GM18517 (cell line): ENCODE data around the gene HELQ.
"Not testable (repeated sequence)": the region's sequence is repeated elsewhere in the genome, so short reads cannot be mapped to it uniquely, and the experiment has no call there.

Source experiments
- ATAC-seq: cut with Tn5 transposase; IDR thresholded peaks from one replicate; pipeline ENCODE4 v1.9.1; 2021; ENCODE audit warnings: mild to moderate bottlenecking, moderate library complexity; ENCODE audit not compliant: unreplicated experiment

Gene HELQ

GRCh38 chr4:83436680-83437079, 18.9 kb downstream of the HELQ start:
- no peak for ATAC-seq

- ATAC-seq = no peak
Observed at GRCh38 chr4:83431200-83431599, 24.4 kb downstream of the HELQ start.

GRCh38 chr4:83418211-83418610, 37.4 kb downstream of the HELQ start:
- no peak for ATAC-seq

DNA sequence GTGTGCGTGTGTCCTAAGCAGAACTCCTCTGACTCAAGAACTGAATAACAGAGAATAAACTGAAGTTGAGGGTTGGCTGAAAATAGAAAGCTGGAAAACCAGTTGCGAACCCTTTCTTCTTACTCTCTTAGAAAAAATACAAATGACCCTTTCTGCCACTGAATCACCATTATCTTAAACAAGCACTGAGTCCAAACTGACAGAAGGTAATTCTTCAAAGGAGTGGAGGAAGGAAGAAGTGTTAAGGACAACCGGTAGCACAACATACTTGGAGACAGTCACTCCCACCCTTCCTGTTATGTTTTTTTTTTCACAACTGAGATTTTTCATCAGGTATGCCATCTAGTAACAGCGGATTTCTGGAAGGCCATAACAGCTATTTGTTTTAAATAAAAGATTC, 38.1 kb downstream of the HELQ start:
- no peak for ATAC-seq

- no peak for ATAC-seq
Observed at GRCh38 chr4:83413676-83414075, 41.9 kb downstream of the HELQ start.

DNA sequence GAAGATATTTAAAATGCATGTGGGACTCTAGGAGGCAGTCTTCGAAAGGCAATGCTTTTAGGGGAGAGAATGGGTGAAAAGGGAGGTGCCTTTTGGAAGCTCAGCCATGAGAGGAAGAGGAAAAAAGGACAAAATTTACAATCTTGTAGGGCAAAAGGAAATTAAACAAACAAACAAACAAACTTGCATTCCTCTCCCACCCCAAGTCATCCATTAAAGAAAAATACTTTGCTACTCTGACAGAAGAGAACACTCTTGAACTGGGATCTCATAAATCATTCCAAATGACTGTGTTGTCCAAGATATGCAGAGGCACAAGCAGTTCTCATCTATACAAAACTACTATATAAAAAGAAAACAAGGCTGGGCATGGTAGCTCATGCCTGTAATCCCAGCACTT, 46.7 kb downstream of the HELQ start:
- ATAC-seq = no peak

GRCh38 chr4:83405844-83406816, 49.5 kb downstream of the HELQ start:
- no peak for ATAC-seq

DNA sequence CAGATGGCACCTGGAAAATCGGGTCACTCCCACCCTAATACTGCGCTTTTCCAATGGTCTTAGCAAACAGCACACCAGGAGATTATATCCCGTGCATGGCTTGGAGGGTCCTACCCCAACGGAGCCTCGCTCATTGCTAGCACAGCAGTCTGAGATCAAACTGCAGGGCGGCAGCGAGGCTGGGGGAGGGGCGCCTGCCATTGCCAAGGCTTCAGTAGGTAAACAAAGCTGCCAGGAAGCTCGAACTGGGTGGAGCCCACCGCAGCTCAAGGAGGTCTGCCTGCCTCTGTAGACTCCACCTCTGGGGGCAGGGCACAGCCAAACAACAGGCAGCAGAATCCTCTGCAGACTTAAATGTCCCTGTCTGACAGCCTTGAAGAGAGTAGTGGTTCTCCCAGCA, 57.5 kb downstream of the HELQ start:
- not testable (repeated sequence) for ATAC-seq

- no peak for ATAC-seq
Observed at GRCh38 chr4:83393908-83394307, 61.7 kb downstream of the HELQ start.

DNA sequence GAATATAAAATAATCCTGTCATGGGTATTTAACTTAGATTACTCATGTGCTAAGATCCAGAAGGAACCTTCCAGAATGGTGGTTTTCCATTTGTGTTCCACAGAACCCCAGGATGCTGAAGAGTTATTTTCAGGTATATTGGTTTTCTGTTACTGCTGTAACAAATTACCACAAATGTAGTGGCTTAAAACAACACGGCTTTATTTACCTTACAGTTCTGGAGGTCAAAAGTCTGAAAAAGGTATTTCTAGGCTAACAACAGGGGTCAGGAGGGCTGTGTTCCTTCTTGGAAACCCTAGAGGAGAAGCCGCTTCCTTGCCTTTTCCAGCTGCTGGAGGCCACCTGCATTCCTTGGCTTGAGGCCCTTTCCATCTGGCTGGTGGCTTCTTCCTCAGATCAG, 63.1 kb downstream of the HELQ start:
- no peak for ATAC-seq

GRCh38 chr4:83390944-83391343, 64.7 kb downstream of the HELQ start:
- ATAC-seq = no peak

GRCh38 chr4:83389756-83390505, 65.7 kb downstream of the HELQ start:
- ATAC-seq = no peak

GRCh38 chr4:83389037-83389720, 66.4 kb downstream of the HELQ start:
- ATAC-seq = no peak

- ATAC-seq = no peak
Observed at GRCh38 chr4:83388313-83388676, 67.3 kb downstream of the HELQ start.

DNA sequence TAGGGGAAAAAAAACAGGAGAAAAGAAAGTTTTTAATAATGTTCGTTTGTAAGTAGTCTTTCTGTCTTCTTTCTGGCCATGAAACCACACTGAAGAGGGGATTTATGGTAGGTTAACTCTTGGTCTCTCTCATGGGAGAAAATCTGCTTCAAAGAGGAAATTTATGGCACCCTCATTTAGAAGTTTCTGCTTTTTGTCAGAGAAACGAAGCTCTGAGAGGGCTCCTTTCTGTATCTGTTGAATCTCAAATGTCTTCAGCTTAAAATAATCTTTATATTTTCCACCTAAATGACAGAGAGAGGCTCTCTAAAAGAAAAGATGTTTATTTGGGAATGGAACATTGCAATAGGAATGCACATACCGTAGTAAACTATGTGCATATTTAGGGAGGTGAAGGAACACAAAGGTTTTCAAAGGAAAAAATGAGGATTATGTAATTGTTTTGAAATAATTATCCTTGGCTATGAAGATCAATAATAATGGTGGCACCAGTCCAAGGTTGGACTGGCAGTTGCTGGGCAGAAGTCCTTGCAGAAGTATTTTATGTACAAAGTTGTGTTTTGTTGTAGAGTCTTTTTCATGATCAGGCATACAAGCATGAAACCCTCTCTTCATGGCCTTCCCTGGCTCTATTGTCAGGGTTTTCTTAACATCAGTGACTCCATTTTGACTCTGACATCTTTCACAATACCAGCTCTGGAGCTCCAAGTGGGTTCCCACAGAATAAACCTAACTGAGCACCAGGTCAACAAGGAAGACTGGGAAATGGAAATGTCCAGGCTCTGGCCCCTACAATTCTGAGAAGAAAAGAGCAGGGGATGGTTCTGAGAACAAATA, 67.9 kb downstream of the HELQ start:
- ATAC-seq = no peak

DNA sequence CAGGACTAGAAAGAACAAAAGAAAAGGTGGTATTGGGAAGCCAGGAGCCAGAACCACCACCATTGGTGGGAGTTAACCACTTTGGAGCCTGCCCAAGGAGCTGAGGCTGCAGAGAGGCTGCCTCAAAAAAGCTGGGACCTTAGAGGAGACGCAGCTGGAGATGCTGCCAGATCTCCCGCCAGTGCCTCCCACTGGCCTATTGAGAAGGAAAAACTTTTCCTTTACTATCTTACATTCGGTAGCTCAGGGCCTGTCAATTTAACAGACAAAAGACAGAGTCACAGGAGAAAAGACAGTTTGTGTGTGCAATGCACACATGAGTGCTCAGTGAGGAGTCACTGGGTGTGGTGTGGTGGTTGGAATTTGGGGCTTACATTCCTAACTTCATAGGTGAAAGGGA, 68.6 kb downstream of the HELQ start:
- ATAC-seq = no peak

- ATAC-seq = no peak
Observed at GRCh38 chr4:83382850-83383249, 72.8 kb downstream of the HELQ start.

DNA sequence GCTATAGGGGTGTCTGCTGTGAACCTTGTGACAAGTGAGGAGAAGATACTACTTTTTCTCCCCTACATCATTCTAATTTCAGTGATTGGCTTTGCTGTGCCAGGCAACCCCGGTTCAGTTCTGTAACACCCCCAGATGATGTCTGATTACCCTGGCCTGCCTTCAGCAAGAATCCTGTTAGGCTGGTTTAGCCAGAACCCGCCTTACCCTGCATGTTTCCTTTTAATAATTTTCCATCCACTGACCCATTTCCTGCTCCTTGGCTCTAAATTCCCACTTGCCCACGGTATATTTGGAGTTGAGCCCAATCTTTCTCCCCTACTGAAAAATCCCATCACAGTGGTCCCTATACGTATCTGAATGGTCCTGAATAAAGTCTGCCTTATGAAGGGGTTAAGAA, 74.5 kb downstream of the HELQ start:
- ATAC-seq = no peak

DNA sequence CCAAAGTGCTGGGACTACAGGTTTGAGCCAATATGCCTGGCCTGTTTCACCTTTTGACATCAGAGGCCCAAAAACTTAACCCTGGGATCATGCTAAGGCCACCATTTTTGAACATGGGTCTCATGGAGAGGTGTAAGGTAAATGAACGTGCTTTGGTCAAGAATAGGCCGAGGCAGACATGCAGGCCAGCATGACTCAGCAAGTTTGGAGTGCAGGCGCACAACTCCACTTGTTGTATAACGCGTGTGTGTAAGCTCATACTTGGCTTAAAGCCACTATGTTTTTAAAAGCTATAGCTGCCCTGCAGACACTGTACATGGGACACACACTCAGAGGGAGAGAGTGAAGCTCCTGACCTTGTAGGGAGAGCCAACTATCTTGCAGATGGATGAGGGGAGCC, 77.2 kb downstream of the HELQ start:
- ATAC-seq = no peak

- no peak for ATAC-seq
Observed at GRCh38 chr4:83372931-83373330, 82.7 kb downstream of the HELQ start.

GRCh38 chr4:83371936-83372335, 83.7 kb downstream of the HELQ start:
- no peak for ATAC-seq
